Measurements from ENCODE around the gene DOP1B. TPM values are rescaled to one million over a fixed set of nuclear protein-coding genes. Genes with fewer than 3 reads are reported as not detected.

DOP1B gene
- total and polyA plus RNA-seq, 10 of the 15 experiments (the other 5 are each of a cell fraction or from before 2014, with no cell fraction given) = 1.2 to 12.2 (median 4.3) TPM

- TF ChIP-seq CEBPZ (IDR thresholded peaks at IDR 0.05; ENCODE audit: low read depth, low read length) (no peak), SRF (IDR thresholded peaks at IDR 0.05; ENCODE audit: low read depth in 2 of 2, low read length in 2 of 2) (no peak), RELB (IDR thresholded peaks at IDR 0.05; ENCODE audit: low read depth) (no peak)
Observed at GRCh38 chr21:36162631-36163030, 6.0 kb downstream of the DOP1B start (continued).

GRCh38 chr21:36163750-36164741 is 7.4 kb downstream of the DOP1B start:
- ChIA-PET POLR2A (no interaction called here), SMC1A (ENCODE audit: uncharacterized antibody, unreplicated experiment) (interaction anchor here (0.6 kb wide), 1 partner anchor 837 kb away, joined by 3 read pairs; no protein-coding TSS in a partner anchor), CTCF (interaction anchor here (0.5 to 2.0 kb wide), 6 partner anchors 13 to 167 kb away, joined by 3 to 5 read pairs (median 3); no protein-coding TSS in a partner anchor), RAD21 (ENCODE audit: unreplicated experiment) (no interaction called here)
- Histone ChIP-seq H3K9ac (ENCODE audit: control insufficient read depth, insufficient read depth, low read length) (no peak overlapping the region), H3K4me1 (ENCODE audit: control insufficient read depth, insufficient read depth, low read length) (no peaks in the 10 kb centered on the region), H3K36me3 (ENCODE audit: control insufficient read depth in 2 of 2, insufficient read depth in 2 of 2, low read length in 1 of 2) (no peaks in the 10 kb centered on the region), H3K27me3 (replicated peaks in 1 of 2; ENCODE audit: control insufficient read depth in 2 of 2, insufficient read depth in 2 of 2, low read length in 1 of 2) (no peaks in the 10 kb centered on the region), H3K9me3 (replicated peaks; ENCODE audit: control insufficient read depth, insufficient read depth, low read length) (no peaks in the 10 kb centered on the region), H3K27ac (ENCODE audit: control insufficient read depth, insufficient read depth) (no peak overlapping the region), H3K4me2 (ENCODE audit: control insufficient read depth, insufficient read depth) (no peak overlapping the region), H3K4me3 (no peak overlapping the region), H2AFZ (ENCODE audit: control insufficient read depth, low read depth, low read length) (no peak overlapping the region), H3K79me2 (ENCODE audit: control insufficient read depth, insufficient read depth, low read length) (no peaks in the 10 kb centered on the region), H4K20me1 (ENCODE audit: control insufficient read depth, insufficient read depth) (no peaks in the 10 kb centered on the region)
- BruUV-seq (replicated peaks) = no TSS peak
- in situ Hi-C loops (cut with MboI) = no loop called here
- intact Hi-C loops (cut with micrococcal nuclease; ENCODE audit: unreplicated experiment) = no loop called here
- peak; percentile 13 for FAIRE-seq
- WGBS (ENCODE audit: insufficient coverage, insufficient replicate concordance, low lambda C conversion rate, missing lambda C conversion rate) = 77% methylated on average over 10 of the region's 10 CpGs
- TF ChIP-seq EGR1 (IDR thresholded peaks at IDR 0.05; ENCODE audit: borderline replicate concordance in 1 of 2, low read depth in 2 of 2, low read length in 2 of 2) = no peak
- TF ChIP-seq POLR2AphosphoS2 (IDR thresholded peaks at IDR 0.05; ENCODE audit: low read depth, low read length) = no peak
- TF ChIP-seq ZNF274 (IDR thresholded peaks at IDR 0.05; ENCODE audit: insufficient read depth, insufficient read length) = no peak
- no peak for TF ChIP-seq KDM1A (IDR thresholded peaks at IDR 0.05; ENCODE audit: borderline replicate concordance)
- TF ChIP-seq ZZZ3 (IDR thresholded peaks at IDR 0.05; ENCODE audit: control insufficient read depth, insufficient read length, low read depth) = no peak
- no peak for TF ChIP-seq SREBF2 (IDR thresholded peaks at IDR 0.05; ENCODE audit: low read length)
- no peak for TF ChIP-seq TAF1 (IDR thresholded peaks at IDR 0.05; ENCODE audit: borderline replicate concordance, low read depth, low read length)
- TF ChIP-seq ATF2 (IDR thresholded peaks at IDR 0.05; ENCODE audit: low read length) = no peak
- no peak for TF ChIP-seq EZH2 (IDR thresholded peaks at IDR 0.05; ENCODE audit: borderline replicate concordance, control insufficient read depth, low read depth, low read length)
- no peak for ATAC-seq
- no peak for DNase-seq (ENCODE audit: low read depth, low spot score)
